ENCODE measurements around the gene WDR83.
A peak's percentile ranks its signal among the peaks of the same experiment; 100 is the strongest.
"Not testable (repeated sequence)": the region's sequence is repeated elsewhere in the genome, so short reads cannot be mapped to it uniquely, and the experiment has no call there.

WDR83 gene

DNA sequence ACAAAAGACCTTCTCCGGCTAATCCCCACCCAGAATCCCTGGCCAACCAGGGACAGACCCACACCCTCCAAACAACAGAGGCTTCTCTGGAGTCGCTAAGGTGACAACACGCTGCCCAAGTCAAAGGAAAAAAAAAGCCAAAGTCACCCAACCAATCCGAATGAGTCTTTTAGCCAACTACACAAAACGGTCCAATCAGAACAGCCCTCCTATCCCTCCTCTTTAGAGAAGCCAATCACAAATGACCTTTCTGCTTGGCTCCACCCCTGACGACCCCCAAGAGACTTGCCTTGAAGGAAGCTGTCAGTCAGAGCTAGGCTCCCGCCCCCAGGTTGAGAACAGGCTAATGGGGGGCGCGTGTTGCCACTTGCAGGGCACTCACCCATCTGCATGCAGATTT lies 36.4 kb downstream of the WDR83 start:
- Histone ChIP-seq H3K4me2 (ENCODE audit: low read length) (no peak overlapping the region), H3K27me3 (ENCODE audit: control insufficient read depth, insufficient read depth, low read length) (no peaks in the 10 kb centered on the region), H3K9ac (ENCODE audit: low read depth, low read length) (no peak overlapping the region), H3K4me3 (ENCODE audit: low read length) (no peak overlapping the region), H3K4me1 (ENCODE audit: control insufficient read depth, insufficient read depth, low read length) (no peaks in the 10 kb centered on the region), H3K36me3 (ENCODE audit: insufficient read depth, low read length) (peaks cover 77% of the 10 kb centered on the region), H3K9me3 (replicated peaks; ENCODE audit: low read length) (no peaks in the 10 kb centered on the region)

DNA sequence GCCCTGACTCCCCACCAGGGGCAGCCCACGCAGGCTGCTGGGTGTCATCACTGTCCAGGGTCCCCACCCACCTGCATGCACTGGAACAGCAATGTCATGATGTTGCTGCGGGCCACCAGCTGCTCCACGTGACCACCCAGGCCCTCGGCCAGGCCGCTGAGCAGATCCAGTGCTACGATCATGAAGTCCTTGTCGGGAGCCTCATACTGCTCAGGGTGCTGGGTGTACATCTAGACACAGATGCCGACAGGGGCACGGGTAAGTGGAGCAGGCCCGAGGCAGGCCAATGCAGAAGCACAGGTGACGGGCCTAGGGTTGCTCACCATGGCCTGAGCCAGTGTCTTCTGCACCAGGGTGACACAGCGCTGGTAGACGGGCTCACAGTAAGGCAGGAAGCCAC lies 38.6 kb downstream of the WDR83 start:
- Histone ChIP-seq H3K4me1 (ENCODE audit: control insufficient read depth, insufficient read depth, low read length) (no peaks in the 10 kb centered on the region), H3K27me3 (ENCODE audit: control insufficient read depth, insufficient read depth, low read length) (no peaks in the 10 kb centered on the region), H3K9me3 (replicated peaks; ENCODE audit: low read length) (no peaks in the 10 kb centered on the region), H3K4me2 (ENCODE audit: low read length) (no peak overlapping the region), H3K9ac (ENCODE audit: low read depth, low read length) (no peak overlapping the region), H3K4me3 (ENCODE audit: low read length) (no peak overlapping the region), H3K36me3 (ENCODE audit: insufficient read depth, low read length) (peaks cover 79% of the 10 kb centered on the region)

DNA sequence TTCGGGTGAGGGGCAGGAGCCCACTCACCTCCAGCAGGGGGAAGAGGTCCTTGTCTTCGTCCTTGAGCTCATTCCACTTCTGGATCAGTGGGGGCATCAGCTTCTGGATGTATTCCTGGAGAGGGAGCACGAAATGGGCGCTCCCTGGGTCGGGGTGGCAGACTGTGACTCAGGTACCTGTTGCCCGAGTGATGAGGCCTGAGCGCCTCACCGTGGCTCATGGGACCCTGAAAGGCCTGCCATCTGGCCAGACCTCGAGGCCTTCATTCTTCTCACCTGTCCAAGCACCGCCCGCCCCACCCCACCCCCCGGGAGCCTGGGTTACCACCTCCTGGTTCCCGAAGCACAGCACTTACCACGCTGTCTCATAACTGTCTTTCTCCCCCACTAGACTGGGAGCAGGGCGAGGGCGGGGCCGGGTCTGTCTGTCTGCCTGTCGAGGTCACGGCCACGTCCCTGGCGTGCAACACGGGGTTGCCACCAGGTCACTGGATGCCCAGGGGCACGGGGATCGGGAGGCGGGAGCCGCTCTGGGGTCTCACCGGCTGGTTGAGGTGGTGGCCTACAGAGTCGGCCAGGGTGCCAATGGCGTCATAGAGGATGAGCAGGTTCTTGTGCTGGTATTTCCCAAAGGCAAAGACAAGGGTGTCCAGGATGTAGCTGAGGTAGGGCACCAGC lies 39.2 kb downstream of the WDR83 start:
- Histone ChIP-seq H3K4me2 (ENCODE audit: low read length) (no peak overlapping the region), H3K27me3 (ENCODE audit: control insufficient read depth, insufficient read depth, low read length) (no peaks in the 10 kb centered on the region), H3K36me3 (ENCODE audit: insufficient read depth, low read length) (peaks cover 79% of the 10 kb centered on the region), H3K4me1 (ENCODE audit: control insufficient read depth, insufficient read depth, low read length) (no peaks in the 10 kb centered on the region), H3K9me3 (replicated peaks; ENCODE audit: low read length) (no peaks in the 10 kb centered on the region), H3K4me3 (ENCODE audit: low read length) (no peak overlapping the region), H3K9ac (ENCODE audit: low read depth, low read length) (no peak overlapping the region)

DNA sequence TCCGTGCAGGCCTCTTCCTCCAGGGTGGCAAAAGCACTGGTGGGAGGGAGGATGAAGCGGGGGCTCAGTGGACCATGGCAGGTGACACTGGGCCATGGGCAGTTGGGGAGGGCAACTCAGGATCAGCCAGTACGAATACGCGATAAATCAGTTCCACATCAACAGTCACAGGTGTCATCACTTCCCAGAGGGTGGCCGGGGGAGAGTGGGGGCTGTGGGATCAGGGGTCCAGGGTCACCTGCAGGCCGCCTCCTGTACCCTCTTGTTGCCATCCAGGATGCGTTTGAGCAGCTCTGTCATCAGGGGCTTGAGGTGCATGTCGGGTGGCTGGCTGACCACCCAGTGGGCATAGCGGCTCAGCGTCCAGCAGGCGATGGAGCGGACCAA lies 39.7 kb downstream of the WDR83 start:
- Histone ChIP-seq H3K36me3 (ENCODE audit: insufficient read depth, low read length) (peaks cover 77% of the 10 kb centered on the region), H3K27me3 (ENCODE audit: control insufficient read depth, insufficient read depth, low read length) (no peaks in the 10 kb centered on the region), H3K9me3 (replicated peaks; ENCODE audit: low read length) (no peaks in the 10 kb centered on the region), H3K4me2 (ENCODE audit: low read length) (no peak overlapping the region), H3K9ac (ENCODE audit: low read depth, low read length) (no peak overlapping the region), H3K4me1 (ENCODE audit: control insufficient read depth, insufficient read depth, low read length) (no peaks in the 10 kb centered on the region), H3K4me3 (ENCODE audit: low read length) (no peak overlapping the region)

DNA sequence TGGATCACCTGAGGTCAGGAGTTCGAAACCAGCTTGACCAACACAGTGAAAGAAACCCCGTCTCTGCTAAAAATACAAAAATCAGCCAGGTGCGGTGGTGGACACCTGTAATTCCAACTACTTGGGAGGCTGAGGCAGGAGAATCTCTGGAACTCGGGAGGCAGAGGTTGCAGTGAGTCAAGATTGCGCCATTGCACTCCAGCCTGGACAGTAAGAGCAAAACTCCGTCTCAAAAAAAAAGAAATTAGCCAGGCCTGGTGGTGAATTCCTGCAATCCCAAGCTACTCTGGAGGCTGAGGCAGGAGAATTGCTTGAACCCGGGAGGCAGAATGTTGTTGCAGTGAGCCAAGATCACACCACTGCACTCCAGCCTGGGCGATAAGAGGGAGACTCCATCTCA lies 42.0 kb downstream of the WDR83 start:
- Histone ChIP-seq H3K9me3 (replicated peaks; ENCODE audit: low read length) (no peaks in the 10 kb centered on the region), H3K36me3 (ENCODE audit: insufficient read depth, low read length) (peaks cover 75% of the 10 kb centered on the region), H3K4me2 (ENCODE audit: low read length) (no peak overlapping the region), H3K27me3 (ENCODE audit: control insufficient read depth, insufficient read depth, low read length) (no peaks in the 10 kb centered on the region), H3K4me3 (ENCODE audit: low read length) (no peak overlapping the region), H3K4me1 (ENCODE audit: control insufficient read depth, insufficient read depth, low read length) (no peaks in the 10 kb centered on the region), H3K9ac (ENCODE audit: low read depth, low read length) (no peak overlapping the region)

DNA sequence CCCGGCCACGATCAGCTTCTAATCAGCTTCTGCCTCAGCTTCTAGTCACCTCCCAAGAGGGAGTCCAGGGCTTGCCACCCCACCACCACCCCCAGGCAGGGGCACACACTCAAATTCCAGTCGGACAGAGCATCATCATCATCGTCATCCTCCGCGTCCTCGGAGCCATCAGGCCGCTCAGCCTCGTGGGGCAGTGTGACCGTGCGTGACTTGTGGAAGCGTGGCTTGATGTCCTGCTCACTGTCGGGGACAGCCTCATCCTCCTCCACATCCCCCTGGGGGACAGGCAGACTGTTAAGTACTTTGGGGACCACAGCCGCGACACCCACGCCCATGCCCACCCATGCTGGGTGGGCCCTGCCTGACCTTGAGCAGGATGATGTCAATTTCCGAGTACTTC lies 44.6 kb downstream of the WDR83 start:
- Histone ChIP-seq H3K36me3 (ENCODE audit: insufficient read depth, low read length) (peaks cover 78% of the 10 kb centered on the region), H3K9me3 (replicated peaks; ENCODE audit: low read length) (no peaks in the 10 kb centered on the region), H3K4me2 (ENCODE audit: low read length) (no peak overlapping the region), H3K27me3 (ENCODE audit: control insufficient read depth, insufficient read depth, low read length) (no peaks in the 10 kb centered on the region), H3K4me3 (ENCODE audit: low read length) (no peak overlapping the region), H3K9ac (ENCODE audit: low read depth, low read length) (no peak overlapping the region), H3K4me1 (ENCODE audit: control insufficient read depth, insufficient read depth, low read length) (no peaks in the 10 kb centered on the region)

DNA sequence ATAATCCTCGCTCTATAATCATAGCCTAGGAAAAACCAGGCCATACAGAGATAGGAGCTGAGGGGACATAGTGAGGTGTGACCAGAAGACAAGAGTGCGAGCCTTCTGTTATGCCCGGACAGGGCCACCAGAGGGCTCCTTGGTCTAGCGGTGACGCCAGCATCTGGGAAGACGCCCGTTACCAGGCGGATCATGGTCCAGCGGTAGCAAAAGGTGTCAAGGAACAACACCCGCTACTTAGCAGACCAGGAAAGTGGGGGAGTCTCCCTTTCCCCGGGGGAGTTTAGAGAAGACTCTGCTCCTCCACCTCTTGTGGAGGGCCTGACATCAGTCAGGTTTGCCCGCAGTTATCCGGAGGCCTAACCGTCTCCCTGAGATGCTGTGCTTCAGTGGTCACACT lies 45.5 kb downstream of the WDR83 start:
- H3K36me3 ChIP-seq (ENCODE audit: insufficient read depth, low read length) = peaks cover 77% of the 10 kb centered on the region
- not testable (repeated sequence) for H3K9ac ChIP-seq (ENCODE audit: low read depth, low read length); H3K4me2 ChIP-seq (ENCODE audit: low read length)

DNA sequence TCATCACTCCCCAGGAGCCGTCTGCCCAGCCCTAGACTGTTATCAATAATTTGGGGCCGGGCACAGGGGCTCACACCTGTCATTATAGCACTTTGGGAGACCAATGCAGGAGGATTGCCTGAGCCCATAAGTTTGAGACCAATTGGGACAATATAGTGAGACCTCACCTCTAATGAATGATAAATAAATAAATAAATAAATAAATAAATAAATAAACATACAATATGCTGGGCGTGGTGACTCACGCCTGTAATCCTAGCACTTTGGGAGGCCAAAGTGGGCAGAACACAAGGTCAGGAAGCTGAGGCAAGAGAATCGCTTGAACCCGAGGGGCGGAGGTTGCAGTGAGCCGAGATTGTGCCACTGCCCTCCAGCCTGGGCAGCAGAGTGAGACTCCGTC lies 46.7 kb downstream of the WDR83 start:
- H3K27me3 ChIP-seq (ENCODE audit: control insufficient read depth, insufficient read depth, low read length); H3K9ac ChIP-seq (ENCODE audit: low read depth, low read length): not testable (repeated sequence)
- peaks cover 81% of the 10 kb centered on the region for H3K36me3 ChIP-seq (ENCODE audit: insufficient read depth, low read length)

More for the DNA sequence above, 45.5 kb downstream of the WDR83 start:
- H3K27me3 ChIP-seq (ENCODE audit: control insufficient read depth, insufficient read depth, low read length); H3K9me3 ChIP-seq (replicated peaks; ENCODE audit: low read length); H3K4me1 ChIP-seq (ENCODE audit: control insufficient read depth, insufficient read depth, low read length); H3K4me3 ChIP-seq (ENCODE audit: low read length): not testable (repeated sequence)

DNA sequence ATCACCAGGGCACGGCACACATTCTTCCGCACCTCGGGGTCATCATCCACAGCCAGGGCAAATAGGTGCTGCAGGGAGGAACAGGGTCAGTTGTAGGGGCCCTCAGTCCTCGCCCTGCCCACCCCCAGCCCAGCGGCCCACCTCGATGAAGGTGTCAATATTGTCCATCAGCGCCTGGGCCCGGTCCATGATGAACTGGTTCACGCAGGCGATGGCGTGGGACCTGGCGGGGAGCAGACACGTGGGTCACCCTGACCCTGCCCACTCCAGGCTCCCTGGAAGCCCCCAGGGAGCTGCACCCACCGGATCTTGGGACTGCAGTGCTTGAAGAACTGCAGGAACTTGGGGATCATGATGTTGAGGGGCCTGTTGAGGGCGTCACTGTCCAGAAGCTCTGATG lies 48.5 kb downstream of the WDR83 start:
- H3K9me3 ChIP-seq (replicated peaks; ENCODE audit: low read length) = no peaks in the 10 kb centered on the region
- no peak overlapping the region for H3K9ac ChIP-seq (ENCODE audit: low read depth, low read length)
- no peak overlapping the region for H3K4me3 ChIP-seq (ENCODE audit: low read length)
- no peak overlapping the region for H3K4me2 ChIP-seq (ENCODE audit: low read length)
- H3K36me3 ChIP-seq (ENCODE audit: insufficient read depth, low read length) = peaks cover 79% of the 10 kb centered on the region
- peaks cover 13% of the 10 kb centered on the region for H3K4me1 ChIP-seq (ENCODE audit: control insufficient read depth, insufficient read depth, low read length)
- no peaks in the 10 kb centered on the region for H3K27me3 ChIP-seq (ENCODE audit: control insufficient read depth, insufficient read depth, low read length)

More for the DNA sequence above, 46.7 kb downstream of the WDR83 start:
- not testable (repeated sequence) for H3K4me2 ChIP-seq (ENCODE audit: low read length); H3K4me1 ChIP-seq (ENCODE audit: control insufficient read depth, insufficient read depth, low read length); H3K9me3 ChIP-seq (replicated peaks; ENCODE audit: low read length); H3K4me3 ChIP-seq (ENCODE audit: low read length)

DNA sequence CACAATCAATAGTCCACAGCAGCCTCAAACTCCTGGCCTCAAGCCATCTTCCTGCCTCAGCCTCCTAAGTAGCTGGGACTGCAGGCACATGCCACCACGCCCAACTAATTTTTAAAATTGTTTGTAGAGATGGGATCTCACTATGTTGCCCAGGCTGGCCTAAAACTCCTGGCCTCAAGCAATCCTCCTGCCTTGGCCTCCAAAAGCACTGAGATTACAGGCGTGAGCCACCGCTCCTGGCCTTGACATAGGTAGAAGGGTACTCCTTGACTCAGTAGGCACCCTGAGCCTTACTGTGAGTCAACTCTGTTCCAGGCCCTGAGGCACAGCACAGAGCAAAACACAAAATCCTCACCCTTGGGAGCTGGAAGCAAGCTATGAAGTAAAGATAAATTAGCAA lies 49.3 kb downstream of the WDR83 start:
- H3K4me2 ChIP-seq (ENCODE audit: low read length) = no peak overlapping the region
- H3K9ac ChIP-seq (ENCODE audit: low read depth, low read length) = no peak overlapping the region
- peaks cover 74% of the 10 kb centered on the region for H3K36me3 ChIP-seq (ENCODE audit: insufficient read depth, low read length)
- no peaks in the 10 kb centered on the region for H3K27me3 ChIP-seq (ENCODE audit: control insufficient read depth, insufficient read depth, low read length)
- H3K4me3 ChIP-seq (ENCODE audit: low read length) = no peak overlapping the region
- H3K9me3 ChIP-seq (replicated peaks; ENCODE audit: low read length) = no peaks in the 10 kb centered on the region
- peaks cover 21% of the 10 kb centered on the region for H3K4me1 ChIP-seq (ENCODE audit: control insufficient read depth, insufficient read depth, low read length)

DNA sequence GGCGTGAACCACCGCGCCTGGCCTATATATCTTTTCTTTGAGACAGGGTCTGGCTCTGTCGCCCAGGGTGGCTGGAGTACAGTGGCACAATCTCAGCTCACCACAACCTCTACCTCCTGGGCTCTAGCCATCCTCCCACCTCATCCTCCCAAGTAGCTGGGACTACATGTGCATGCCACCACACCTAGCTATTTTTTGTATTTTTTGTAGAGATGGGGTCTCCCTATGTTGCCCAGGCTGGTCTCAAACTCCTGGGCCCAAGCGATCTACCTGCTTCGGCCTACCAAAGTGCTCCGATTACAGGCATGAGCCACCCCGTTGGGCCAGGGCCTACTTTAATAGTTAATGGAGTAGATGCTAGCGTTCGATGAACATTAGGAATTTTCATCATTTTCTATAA lies 53.7 kb downstream of the WDR83 start:
- peak overlapping the region; percentile 91 for H3K9ac ChIP-seq (ENCODE audit: low read depth, low read length)
- no peaks in the 10 kb centered on the region for H3K27me3 ChIP-seq (ENCODE audit: control insufficient read depth, insufficient read depth, low read length)
- peaks cover 37% of the 10 kb centered on the region for H3K36me3 ChIP-seq (ENCODE audit: insufficient read depth, low read length)
- H3K4me1 ChIP-seq (ENCODE audit: control insufficient read depth, insufficient read depth, low read length) = peaks cover 26% of the 10 kb centered on the region
- peak overlapping the region; percentile 88 for H3K4me3 ChIP-seq (ENCODE audit: low read length)
- peak overlapping the region; percentile 100 for H3K4me2 ChIP-seq (ENCODE audit: low read length)
- H3K9me3 ChIP-seq (replicated peaks; ENCODE audit: low read length) = no peaks in the 10 kb centered on the region

DNA sequence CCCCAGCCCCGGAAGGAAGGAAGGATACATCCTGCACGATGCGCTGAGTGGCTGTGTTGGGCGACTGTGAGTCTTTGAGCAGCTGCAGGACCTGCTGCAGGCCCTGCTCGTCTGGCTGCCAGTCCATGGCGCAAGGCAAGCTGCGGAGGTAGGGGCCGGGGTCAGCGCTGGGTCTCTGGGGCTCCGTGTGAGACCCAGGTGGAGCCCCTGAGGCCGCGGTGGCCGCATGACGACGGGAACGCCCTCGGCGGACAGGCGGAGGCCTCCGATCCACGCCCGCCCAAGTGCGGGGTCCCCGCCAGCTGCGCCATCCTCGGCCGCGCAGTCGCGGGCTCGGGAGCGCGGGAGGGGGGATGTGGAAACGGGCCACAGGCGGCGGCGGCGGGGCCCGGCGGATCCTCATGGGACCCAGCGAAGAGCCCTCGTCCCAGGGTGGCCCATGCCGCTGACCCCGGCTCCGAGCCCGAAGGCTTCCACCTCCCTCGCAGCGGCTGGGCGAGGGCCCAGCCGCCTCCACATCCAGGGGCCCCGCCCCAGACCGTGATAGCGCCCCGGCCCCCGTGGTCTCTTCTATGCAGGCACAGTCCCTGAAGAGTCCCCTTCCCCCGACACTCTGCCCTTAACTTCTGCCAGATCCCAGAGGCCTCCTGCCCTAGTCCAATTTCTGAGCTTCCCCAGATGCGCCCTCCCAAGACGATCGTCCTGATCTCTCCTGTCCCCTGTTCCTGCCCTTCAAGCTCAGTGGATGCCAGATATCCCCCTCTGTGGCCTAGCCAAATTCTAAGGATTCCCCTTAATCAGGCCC lies 54.4 kb downstream of the WDR83 start:
- Histone ChIP-seq H3K9ac (ENCODE audit: low read depth, low read length) (peak overlapping the region; percentile 91), H3K4me3 (ENCODE audit: low read length) (peak overlapping the region; percentile 88), H3K27me3 (ENCODE audit: control insufficient read depth, insufficient read depth, low read length) (no peaks in the 10 kb centered on the region), H3K4me1 (ENCODE audit: control insufficient read depth, insufficient read depth, low read length) (peaks cover 26% of the 10 kb centered on the region), H3K36me3 (ENCODE audit: insufficient read depth, low read length) (peaks cover 30% of the 10 kb centered on the region), H3K4me2 (ENCODE audit: low read length) (peak overlapping the region; percentile 100), H3K9me3 (replicated peaks; ENCODE audit: low read length) (no peaks in the 10 kb centered on the region)

Data from skeletal muscle satellite cell (primary cell).